ENCODE data around the gene AMBP.

AMBP gene

DNA sequence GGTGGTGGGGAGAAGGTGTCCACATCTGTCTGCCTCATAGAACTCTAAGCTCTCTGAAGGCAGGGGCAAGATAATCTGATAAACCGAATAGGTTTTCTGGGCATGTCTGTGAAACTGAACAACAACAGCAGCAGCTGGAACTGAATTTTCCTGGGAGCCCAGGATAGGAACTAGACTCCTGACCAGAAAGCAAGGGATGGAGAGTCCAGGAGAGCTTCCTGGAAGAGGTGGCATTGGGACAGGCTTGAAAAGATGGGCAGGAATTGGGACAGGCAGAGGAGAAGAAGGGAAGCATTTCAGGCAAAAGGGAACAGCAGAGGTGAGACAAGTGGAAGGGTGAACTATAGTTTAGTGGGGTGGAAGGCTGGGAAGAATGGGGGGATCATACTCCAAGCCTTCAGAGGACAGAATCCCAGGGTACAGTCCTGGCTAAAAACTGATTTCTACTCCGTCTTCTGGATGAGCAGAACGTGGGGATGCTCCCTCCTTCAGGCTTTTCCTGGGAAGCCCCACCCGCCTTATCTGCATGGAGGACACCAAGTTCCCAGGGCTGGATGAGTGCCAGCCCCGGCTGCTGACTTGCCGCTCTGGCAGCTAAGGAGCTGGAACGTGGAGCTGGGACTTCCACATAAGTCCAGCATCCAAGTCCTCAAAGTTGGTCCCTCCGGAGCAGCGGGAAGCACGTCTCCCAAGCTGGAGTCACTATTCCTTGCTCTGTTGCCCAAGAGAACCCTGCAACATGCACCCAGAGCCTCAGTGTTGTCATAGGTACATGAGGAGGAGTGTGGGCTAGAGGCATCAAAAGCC is 34.9 kb upstream of the AMBP start:
- no peak for DNase-seq

DNA sequence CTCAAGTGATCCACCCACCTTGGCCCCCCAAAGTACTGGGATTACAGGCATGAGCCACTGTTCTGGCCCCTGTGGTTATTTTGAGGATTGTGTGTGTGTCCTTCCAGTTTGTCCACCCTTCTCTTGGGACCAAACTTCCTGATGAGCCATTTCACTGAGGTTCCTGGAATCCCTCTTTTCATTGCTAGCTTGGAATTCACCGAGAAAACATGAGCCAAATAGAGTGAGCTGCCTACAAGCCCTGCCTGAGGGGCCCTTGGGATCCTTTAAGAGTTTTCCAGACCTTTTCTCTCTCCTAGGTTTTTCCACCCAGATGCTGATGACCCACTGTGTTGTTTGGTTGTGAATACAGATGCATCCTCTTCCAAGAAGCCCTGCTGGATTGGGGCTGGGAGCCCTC is 34.2 kb upstream of the AMBP start:
- no peak for DNase-seq

DNA sequence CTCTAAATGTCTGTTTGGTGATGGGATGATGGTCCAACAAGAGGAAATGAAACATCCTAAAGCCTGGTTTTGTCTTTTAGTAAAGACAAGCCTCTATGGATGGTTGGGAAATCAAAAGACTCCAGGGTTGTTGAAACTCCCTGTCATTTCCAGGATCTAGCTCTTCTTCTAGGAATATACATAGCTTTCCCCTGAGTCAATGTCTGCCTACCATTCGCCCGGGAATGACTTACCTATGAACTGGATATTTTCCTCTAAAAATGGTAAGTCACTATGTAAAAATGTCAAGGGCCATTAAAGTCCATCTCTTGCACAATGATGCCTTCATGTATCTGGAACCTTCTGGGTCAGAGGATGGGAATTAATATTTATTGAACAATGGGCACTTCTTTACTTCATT is 32.1 kb upstream of the AMBP start:
- DNase-seq: no peak

DNA sequence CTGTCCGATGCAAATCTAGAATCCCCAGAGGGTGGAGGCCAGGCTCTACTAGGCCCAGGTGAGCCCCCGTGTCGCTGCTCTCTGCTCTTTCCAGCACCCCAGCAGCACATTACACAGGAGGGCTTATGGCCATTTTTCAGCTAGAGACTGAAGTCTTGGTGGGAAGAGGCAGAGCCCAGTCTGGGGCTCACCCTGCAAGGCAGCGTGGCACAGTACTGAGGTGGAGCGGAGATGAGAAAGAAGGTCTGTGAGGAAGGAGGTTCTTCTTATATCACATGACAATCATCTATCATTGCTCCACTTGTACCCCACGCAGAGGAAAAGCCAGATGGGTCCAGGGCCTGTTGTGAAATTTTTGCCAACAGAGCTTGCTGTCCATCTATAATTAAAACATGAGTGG is 31.0 kb upstream of the AMBP start:
- no peak for DNase-seq

DNA sequence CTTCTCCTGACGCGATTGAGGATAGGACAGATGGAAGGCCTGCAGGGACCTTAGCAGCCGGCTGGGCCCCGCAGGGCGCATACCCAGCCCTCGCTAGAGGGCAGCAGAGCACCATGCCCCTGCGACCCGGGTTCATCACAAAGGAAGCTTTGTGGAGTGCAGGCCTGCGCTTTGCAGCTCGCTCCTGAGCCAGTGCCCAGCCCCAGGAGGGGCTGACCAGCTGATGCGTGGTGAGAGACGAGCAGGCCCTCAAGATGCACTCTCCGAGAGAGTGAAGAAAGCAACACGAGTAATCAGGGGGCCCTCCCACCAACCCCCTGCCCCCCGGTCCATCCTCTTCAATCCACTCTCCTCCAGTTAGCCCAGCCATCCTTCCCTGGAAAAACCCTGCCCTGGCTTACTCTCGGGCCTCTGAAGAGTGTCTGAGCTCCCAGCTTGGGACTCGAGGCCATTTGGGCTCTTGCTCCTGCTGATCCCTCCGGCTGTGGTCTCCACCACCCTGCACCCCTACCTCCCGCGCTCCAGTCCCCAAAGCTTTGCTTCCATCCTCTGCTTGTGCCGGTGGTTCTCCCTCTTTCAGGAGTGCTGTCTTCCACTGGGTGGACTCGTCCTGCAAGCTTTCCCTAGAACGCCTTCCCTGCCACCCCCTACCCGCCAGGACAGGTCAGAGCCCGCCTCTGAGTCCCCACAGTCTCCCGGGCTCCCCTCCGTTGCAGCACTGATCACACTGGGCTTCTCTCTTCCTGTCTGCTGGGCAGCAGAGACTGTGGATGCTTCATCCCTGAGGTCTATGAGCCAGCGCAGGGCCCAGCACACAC is 30.1 kb upstream of the AMBP start:
- DNase-seq: peak; percentile 55

DNA sequence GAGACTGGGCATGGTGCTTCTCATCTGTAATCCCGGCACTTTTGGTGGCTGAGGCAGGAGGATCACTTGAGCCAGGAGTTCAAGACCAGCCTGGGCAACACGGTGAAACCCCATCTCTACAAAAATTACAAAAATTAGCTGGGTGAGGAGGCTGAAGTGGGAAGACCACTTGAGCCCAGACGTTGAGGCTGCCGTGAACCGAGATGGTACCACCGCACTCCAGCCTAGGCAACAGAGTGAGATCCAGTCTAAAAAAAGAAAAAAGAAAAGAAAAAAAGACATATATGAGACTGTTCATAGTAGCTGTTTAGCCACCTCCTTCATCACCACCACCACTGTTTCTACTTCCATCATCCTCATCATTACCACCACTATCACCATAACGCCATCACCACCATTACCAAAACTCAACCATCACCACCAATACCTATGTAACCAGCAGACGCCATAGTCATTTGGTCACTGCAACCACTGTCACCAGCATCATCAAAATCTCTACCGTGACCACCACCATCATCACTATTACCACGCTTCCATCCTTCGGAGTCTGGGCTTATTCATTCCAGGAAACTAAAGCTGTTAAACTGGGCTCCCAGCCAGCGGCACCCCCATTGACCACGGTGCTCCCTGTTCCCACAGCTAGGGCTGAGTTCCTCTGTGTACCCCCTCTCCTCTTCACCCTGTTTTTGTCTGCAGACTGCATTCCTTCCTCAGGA is 29.3 kb upstream of the AMBP start:
- DNase-seq: no peak

DNA sequence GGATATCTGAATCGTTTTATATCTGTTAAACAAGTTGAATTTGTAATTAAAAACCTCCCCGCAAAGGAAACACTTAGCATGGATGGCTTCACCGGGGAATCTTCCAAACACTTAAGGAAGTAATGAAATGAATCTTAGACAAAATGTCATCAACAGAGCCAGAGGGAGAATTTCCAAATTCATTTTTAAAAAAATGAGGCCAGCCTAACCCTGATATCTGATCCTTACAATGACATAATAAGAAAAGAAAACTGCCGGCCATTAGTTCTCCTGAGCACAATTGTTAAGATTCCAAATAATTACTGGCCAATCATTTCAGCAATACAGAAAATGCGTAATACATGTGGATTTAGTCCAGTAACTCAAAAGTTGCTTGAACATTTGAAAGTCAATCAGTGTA is 27.1 kb upstream of the AMBP start:
- no peak for DNase-seq

DNA sequence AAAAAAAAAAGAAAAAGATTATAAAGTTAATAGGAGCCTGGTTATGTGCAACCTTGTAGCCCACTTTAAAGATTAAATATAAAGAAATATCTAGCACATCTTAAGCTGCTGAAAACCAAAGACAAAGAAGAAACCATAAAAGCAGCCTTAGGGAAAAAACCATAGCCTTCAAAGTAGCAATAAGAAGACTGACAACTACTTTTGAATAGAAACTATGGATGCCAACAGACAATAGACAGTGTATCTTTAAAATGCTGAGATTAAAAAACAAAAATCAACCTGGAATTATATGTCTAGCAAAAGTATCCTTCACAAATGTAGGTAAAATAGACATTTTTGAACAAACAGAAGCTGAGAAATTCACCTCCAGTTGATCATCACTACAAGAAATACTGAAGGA is 24.4 kb upstream of the AMBP start:
- DNase-seq: no peak

DNA sequence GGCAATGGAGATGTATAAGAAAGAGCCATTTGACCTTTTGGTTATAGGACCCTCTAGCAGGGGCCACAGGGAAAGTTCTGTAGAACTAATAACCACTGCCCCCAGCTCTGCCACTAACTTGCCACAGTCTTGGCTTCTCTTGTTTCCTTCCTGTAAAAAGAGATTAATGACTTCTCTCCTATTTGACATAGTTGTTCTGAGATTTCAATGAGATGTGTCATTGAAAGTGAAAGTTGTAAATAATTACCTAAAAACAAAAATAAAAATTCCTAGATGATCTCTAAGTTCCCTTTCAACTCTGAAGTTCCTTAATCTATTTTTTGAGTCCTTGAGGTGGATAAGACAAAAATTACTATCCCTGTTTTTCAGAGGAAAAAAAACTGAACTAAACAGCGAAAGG is 22.4 kb upstream of the AMBP start:
- DNase-seq: no peak

DNA sequence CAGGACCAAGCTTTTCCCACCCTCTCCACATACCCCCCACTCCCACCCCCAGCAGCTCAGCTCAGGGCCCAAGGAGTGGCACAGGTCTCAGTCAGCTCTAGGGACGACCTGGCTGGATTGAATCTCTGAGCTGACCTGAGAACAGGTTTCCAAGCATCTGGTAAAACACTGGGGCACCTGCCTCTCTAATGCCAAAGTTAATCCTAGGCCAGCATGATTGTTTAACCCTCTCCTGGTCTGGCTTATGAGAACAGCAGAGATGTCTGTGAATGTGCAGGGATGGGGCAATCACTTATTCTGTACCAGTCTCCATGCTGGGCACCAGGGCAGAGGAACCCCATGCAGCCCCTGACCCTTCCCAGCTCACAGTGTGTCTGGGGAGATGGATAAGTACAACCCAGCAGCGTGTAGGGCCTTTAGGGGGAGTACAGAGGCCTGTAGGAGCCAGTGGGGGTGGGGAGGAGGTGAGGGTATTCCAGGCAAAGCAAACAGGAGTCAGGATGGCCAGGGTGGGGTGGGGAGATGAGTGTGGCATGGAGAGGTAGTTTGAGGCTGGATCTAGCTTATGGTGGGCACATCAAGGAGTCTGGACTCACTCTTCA is 21.7 kb upstream of the AMBP start:
- DNase-seq: no peak

DNA sequence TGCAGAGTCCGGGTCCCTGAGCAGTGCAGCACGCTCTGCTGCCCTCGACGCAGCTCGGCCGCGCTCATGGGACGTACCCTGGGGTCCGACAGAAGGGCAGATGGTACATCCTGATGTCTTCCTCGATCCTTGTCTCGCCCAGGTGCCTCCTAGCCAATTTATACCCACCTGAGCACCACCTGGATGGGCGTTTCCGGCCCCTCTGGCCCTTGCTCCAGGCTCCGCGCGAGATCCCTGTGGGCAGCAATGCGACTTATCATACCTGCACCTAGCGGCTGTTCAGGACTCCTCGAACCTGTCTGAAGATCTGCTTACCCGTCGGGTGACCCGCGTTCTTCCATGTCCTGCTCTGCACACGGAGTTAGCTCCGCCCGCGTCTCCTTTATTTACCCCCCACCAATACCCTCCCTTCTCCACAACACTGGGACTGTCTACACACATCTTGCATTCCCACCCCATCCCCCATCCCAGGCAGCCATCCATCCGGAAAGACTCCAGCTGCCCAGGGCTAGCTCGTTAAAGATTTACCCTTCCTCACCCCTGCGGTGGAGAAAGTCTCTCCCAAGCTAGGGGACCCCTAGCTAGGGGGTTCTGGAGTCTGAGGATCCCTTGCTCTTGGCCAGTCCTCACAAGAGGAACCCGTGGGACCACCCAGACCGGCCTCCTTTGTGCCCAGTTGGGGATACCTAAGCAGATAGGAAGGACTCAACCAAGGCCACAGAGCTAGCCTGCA is 21.0 kb upstream of the AMBP start, which contains the start of gene KIF12:
KIF12 (minus strand) TSS at position 357 of the 733 bp plus-strand sequence; CDS start at position 341, 16 bp downstream.
- no peak for DNase-seq

DNA sequence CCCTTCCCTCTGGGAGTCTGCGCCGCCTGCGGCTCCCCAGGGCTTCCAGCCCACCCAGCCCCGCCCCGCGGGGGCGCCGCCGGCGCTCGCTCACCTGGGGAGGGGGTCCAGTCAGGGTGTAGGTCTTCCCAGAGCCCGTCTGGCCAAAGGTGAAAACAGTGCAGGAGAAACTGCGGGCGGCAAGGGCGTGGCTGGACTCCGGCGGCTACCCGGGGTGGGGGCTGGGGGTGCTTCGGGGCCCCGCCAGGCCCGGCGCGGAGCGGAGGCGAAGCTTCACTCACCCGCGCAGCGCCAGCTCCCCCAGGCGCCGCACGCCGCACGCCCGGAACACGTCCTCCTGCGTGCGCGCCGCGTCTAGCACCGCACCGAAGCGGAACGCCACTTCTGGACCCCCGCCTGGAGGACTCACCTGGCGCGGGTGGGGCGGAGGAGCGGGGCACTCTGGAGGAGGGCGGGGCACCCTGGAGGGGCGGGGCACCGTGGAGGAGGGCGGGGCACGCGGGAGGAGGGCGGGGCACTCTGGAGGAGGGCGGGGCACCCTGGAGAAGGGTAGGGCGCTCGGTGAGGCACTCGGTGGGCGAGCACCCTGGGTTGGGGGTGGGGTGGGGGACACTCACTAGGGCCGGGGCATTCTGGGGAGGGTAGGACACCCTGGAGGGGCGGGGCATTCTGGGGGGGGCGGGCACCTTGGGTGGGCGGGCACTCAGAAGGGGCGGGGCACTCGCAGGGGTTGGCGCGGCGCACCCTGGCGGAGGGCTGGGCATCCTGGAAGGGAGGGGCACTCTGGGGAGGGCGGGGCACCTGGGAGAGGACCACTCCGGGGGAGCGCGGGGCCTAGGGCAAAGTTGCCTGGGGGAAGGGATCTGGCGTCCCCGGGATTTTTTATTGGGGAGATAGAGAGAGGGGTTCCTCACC is 20.2 kb upstream of the AMBP start:
- DNase-seq: no peak

DNA sequence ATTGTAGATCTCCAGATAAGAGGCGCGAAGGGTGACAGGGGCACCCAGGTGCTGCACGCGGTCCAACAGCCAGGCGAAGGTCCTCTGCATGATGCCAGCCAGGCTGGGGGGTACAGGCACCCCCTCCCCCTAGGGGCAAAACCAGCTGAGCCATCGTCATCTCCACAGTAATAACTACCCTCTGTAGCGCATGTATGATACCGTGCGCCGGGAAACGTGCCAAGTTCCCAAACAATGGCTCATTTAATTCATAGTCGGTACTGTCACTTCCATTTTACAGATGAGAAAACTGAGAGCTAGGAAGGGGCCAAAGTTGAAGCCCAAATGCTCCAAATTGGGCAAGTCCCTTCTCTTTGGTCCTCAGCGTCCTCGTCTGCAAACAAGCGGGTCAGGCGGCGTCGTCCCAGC is 19.5 kb upstream of the AMBP start:
- no peak for DNase-seq

DNA sequence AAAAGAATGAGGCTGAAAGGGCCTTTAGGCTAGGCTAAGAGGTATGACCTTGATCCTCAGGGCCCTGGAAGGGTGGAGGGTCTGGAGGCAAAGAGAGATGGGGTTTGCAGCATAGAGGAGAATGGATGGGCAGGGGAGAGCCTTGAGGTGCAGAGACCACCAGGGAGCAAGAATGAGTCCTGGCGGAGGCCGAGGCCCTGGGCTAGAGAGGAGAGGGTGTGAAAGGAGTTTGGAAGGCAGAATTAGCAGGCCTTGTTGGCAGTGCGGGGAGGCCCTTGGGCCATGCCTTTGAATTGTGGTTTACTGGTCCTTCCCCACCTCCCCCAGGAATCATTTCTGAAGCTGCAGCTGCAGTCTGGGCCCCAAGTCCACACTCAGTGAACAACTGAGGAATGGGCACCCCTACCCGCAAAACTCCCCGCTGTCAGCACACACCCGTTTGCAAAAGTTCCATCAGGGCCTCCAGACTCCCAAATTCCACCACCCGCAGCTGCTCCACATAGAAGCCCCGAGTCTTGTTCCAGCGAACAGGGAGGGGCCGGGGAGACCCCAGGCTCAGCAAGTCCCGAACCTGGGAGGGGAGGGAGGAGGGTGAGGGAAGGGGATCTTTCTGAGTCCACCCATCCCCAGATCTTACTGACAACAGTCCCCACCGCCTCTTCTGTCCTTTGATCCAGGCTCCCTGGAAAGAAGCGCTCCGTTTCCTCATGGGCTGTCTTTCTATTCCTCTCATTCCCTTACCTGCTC is 18.9 kb upstream of the AMBP start:
- DNase-seq: no peak

DNA sequence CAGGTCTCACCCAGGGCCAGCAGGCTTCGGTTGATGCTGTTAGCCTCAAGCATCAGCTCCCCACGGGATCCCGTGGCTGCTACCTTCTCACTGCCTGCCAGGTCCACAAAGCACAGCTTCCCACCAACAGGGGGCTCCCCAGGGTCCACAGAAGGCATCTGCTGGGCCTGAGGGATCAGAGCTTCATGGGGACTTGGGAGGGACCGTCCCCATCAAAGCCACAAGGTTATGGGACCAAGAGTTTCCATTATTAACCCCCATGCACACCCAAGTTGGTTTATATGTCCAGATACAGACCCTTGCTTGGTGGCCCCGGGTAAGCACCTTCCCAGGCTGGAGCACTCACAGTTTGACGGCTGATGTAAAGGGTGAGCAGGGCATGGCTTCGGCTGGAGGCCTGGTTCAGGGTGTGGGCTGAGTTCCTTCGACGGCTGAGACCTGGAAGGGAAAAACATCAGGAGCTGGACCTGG is 18.0 kb upstream of the AMBP start:
- no peak for DNase-seq

DNA sequence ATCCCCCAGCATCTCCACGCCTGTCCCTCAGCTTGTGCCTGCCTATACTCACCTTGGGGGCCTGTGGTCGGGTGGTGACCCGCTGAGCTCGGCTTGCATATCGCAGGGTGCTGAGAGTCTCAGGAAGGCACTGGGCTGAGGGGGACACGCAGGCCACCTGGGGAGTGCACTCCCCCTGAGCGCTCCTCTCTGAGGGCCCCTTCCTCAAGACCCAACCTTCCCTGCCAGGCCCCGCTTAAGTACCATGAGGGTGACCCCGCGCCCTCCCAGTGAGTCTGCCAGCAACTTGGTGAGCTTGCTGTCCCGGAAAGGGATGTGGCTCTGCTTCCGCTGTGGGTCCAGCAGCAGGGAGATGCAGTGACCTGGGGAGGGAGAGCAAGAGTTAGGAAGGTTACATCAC is 16.9 kb upstream of the AMBP start:
- DNase-seq: no peak

DNA sequence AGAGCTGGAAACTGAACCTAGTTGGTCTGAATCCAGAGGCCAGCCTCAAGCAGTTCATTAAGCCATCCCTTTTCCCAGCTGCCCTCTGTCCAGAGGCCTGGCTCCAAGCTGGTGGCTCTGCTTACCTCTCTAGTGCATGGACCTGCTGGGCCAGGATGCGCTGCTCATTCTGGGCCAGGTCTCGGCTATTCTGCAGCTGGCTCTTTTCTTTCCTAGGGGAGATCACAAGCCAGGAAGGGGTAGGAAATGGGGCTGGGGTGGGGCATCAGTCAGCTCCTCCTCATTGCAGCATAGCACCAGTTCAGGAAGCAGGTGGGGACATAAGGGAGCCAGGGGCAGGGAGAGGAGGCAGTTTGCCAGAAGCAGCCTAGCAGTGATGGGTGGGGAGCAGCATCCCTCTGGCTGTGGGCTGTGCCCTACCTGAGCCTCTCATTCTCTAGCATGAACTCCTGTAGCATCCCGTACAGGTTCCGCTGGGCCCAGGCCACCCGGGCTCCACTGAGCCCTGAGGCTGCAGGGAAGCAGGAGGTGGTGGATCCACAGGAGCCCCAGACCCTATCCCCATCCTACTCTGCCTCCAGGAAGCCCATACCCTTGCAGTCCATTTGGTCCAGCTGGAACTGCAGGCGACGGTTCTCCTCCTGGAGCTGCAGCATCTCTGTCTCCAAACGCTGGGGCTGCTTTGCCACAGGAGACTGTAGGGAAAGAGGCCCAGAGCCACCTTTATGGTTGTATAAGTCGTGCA is 15.8 kb upstream of the AMBP start:
- no peak for DNase-seq

DNA sequence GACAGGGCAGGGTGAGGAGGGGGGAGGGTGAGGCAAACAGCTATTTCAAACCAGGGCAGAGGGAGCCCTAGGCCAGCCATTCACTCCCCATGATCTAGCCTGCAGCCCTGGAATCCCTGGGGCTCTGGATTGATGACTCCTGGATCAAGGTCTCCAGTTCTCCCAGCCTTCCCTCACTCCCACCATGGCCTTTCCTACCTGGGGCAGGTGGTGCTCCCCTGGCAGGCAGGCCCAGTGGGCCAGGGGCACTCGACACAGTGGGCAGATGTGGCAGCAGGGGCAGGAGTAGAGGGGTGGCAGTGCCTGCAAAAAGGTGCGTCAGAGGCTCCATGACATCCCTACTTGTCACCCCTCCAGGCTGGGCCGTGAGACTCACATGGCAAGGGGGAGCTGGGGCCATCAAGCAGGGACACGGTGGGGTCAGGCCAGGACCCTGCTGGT is 15.0 kb upstream of the AMBP start:
- DNase-seq: no peak

DNA sequence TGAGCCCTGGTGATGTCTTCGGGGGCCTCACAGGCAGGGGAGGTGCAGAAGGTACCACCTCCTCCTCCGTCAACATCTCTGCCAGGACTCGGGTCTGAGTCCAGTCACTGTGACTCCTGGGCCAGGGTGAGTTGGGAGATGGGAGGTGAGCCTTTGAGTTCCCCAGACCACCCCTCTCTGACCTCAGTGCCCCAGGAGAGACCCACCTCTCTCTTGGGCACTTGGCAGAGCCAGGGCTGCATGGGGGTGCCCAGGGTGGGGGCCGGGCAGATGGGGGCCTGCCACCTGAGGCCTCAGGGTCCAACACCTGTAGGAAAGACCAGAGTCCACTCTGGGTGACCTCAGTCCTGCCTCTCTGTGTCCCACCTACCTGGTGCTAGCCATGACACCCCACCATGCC is 14.2 kb upstream of the AMBP start:
- DNase-seq: no peak

DNA sequence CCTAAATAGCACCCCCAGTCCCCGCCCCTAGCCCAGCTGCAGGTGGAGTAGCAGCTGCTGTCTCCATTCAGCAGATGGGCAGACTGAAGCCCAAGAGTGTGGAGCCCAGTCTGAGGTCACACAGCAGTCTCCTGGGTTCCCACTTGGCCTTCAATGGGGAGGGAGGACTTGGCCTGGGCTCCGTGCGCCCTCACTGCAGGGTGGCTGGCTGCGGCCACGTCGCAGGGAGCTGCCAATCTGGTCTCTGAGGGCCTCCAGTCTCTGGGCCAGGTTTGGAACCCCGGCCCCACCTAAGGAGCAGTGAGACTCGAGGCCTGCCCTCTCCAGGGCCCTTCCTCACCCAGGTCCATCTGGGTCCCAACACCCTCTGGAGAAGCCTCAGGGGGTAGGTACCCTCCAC is 13.6 kb upstream of the AMBP start:
- DNase-seq: no peak

Measured in CD4-positive, alpha-beta T cell treated with Interleukin-17A for 4 hours (primary cell).